ENCODE measurements around the gene QSER1.
"Not testable (repeated sequence)": the region's sequence is repeated elsewhere in the genome, so short reads cannot be mapped to it uniquely, and the experiment has no call there.

The QSER1 gene

DNA sequence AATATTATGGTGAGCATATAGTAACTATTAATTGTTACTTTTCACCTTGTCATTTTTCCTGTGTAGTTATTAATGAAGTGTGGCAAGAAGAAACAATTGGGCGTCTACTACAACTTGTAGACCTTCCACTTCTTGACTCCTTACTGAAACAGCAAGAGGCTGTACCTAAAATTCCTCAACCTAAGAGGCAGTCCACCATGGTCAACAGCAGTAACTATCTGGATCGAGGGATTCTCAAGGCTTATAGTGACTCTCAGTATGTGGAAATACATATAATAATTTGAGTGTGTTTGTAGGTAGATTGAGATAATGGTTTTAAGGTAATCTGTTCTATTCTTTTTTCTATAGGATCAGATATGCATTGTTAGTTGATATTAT is 135.9 kb downstream of the QSER1 start:
- no peaks in the 10 kb centered on the region for H3K9me3 ChIP-seq (ENCODE audit: severe bottlenecking)
- no peak for TF ChIP-seq CTCF (IDR thresholded peaks at IDR 0.05; ENCODE audit: poor library complexity, severe bottlenecking)
- ATAC-seq (ENCODE audit: low read depth) (no peak), DNase-seq (ENCODE audit: low spot score) (no peak)
- H3K4me1 ChIP-seq (ENCODE audit: insufficient read depth, poor library complexity, severe bottlenecking): peaks cover 3% of the 10 kb centered on the region
- H3K27me3 ChIP-seq (ENCODE audit: insufficient read depth, poor library complexity, severe bottlenecking): no peaks in the 10 kb centered on the region
- H3K36me3 ChIP-seq (ENCODE audit: low read depth): peaks cover 49% of the 10 kb centered on the region
- H3K4me3 ChIP-seq (ENCODE audit: severe bottlenecking): no peak overlapping the region
- no peak overlapping the region for H3K27ac ChIP-seq (ENCODE audit: poor library complexity, severe bottlenecking)

DNA sequence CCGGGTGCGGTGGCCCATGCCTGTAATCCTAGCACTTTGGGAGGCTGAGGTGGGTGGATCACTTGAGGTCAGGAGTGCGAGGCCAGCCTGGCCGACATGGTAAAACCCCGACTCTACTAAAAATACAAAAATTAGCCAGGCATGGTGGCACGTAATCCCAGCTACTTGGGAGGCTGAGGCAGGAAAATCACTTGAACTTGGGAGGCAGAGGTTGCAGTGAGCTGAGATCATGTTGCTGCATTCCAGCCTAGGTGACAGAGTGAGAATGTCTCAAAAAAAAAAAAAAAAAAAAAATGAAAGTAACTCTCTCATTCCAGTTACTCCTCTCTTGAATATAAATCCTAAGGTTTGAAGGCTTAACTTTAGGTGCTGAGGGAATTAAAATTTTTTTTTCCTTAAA is 136.6 kb downstream of the QSER1 start:
- DNase-seq (ENCODE audit: low spot score); H3K4me1 ChIP-seq (ENCODE audit: insufficient read depth, poor library complexity, severe bottlenecking); ATAC-seq (ENCODE audit: low read depth); H3K27me3 ChIP-seq (ENCODE audit: insufficient read depth, poor library complexity, severe bottlenecking); H3K9me3 ChIP-seq (ENCODE audit: severe bottlenecking); H3K27ac ChIP-seq (ENCODE audit: poor library complexity, severe bottlenecking); H3K4me3 ChIP-seq (ENCODE audit: severe bottlenecking): not testable (repeated sequence)
- peaks cover 54% of the 10 kb centered on the region for H3K36me3 ChIP-seq (ENCODE audit: low read depth)

Measured in RWPE2 (cell line).